Eye (tissue), 1 donor: Measurements from ENCODE around the gene TP53BP1.
"Not testable (repeated sequence)": the region's sequence is repeated elsewhere in the genome, so short reads cannot be mapped to it uniquely, and the experiment has no call there.

ENCODE experiments used
- DNase-seq: peaks from one replicate; pipeline ENCODE4 v3.0.0-alpha.2; 2015

Gene TP53BP1

GRCh38 chr15:43410572-43411214 is 82.3 kb downstream of the TP53BP1 start:
- no peak for DNase-seq

GRCh38 chr15:43408789-43409188 is 84.2 kb downstream of the TP53BP1 start:
- no peak for DNase-seq

DNA sequence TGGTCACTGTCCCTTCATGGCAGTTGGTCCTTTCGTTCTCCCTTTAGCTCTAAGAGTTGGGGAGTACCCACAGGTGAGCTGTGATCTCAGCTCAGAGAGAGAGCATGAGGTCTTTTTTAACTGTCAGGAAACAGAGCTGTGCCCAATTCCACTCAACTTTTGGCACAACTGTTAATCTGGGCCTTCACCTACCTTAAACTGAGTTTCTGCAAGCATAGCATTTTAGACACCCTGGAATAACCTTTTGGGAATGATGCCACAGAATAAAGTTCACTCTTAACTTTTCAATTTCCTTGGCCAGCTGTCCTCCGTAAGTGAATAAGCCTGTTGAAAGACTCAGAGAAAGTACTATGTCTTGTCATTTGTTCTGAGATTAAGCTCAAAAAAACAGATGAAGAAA is 86.1 kb downstream of the TP53BP1 start:
- DNase-seq, result no peak

DNA sequence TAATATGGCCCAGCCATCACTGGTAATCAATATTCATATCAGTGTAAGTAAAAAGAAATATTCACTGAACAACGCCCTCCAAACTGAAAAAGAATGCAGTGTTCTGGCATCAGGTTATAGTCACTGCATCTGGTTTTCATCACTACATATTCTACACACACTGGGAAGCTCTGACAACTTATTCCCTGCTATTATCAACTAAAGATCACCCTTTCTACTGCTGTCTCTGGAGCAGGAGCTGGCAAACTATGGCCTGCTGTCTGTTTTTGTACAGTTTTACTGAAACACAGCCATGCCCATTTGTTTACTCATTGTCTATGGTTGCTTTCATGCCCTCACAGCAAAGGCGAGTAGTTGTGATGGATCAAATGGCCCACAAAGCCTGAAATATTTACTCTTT is 86.8 kb downstream of the TP53BP1 start:
- peak; percentile 22 for DNase-seq

- DNase-seq, result no peak
Measured at GRCh38 chr15:43404130-43404529, 88.8 kb downstream of the TP53BP1 start.

DNA sequence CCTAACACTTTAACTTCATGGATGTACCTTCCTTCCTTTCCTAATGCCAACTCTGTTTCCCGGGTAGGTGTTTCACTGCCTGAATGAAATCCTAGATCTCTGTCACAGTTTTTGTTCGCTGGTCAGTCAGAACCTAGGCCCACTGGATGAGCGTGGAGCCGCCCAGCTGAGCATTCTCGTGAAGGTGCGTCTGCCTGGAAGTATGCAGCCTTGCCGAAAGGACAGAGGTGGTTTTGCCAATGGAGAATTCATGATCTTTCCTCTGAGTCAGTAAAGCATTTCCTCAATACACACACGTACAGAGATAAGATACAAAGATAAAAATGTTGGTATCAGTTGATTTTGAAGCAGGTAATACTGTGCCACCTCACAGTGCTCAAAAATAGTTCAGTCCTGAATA is 89.3 kb downstream of the TP53BP1 start:
- no peak for DNase-seq

- no peak for DNase-seq
Measured at GRCh38 chr15:43402255-43402654, 90.7 kb downstream of the TP53BP1 start.

GRCh38 chr15:43393592-43393991 is 99.4 kb downstream of the TP53BP1 start:
- not testable (repeated sequence) for DNase-seq

DNA sequence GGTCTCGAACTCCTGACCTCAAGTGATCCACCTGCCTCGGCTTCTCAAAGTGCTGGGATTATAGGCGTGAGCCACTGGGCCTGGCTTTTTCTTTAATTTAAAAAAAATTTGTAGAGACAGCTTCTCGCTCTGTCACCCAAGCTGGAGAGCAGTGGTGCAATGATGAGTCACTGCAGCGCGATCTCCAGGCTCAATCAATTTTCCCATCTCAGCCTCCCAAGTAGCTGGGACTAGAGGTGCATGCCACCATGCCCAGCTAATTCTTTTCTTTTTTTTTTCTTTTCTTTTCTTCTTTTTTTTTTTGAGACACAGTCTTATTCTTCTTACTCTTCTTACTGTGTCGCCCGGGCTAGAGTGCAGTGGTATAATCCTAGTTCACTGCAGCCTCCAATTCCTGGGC is 102.2 kb downstream of the TP53BP1 start:
- no peak for DNase-seq

- DNase-seq, result no peak
Measured at GRCh38 chr15:43383070-43383469, 109.9 kb downstream of the TP53BP1 start.

DNA sequence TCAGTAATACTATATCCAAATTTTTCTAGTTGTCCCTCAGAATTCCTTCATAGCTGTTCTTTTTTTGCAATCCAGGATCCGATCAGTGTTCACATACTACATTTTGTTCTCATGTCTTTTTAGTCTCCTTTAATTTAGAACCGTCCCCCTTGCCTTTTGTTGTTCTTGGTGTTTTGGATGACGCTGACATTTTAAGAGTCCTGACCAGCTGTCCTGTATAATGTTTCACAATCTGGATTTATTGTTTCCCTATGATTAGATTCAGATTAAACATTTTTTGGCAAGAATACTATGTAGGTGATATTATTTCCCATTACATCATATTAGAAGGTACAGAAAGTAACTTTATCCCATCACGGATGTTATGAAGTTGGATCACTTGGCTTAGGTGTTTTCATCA is 110.6 kb downstream of the TP53BP1 start:
- no peak for DNase-seq

DNA sequence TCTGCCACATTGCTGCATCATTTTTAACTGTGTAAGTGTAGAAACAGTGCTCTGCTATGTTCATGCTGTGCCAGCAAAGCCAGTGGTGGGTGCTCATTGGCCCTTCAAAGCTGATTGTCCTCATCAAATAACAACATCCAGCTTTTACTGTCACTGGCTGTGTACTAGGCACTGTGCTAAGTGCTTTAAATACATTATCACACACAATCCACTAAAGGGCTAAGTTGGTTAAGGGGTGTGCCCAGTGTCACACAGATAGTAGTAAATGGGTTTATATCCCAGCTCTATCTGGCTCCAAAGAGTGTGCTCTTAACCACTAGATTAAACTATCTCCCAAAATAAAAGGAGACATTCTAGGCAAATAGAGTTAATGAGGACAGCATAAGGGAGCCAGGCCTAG is 114.4 kb downstream of the TP53BP1 start:
- no peak for DNase-seq

DNA sequence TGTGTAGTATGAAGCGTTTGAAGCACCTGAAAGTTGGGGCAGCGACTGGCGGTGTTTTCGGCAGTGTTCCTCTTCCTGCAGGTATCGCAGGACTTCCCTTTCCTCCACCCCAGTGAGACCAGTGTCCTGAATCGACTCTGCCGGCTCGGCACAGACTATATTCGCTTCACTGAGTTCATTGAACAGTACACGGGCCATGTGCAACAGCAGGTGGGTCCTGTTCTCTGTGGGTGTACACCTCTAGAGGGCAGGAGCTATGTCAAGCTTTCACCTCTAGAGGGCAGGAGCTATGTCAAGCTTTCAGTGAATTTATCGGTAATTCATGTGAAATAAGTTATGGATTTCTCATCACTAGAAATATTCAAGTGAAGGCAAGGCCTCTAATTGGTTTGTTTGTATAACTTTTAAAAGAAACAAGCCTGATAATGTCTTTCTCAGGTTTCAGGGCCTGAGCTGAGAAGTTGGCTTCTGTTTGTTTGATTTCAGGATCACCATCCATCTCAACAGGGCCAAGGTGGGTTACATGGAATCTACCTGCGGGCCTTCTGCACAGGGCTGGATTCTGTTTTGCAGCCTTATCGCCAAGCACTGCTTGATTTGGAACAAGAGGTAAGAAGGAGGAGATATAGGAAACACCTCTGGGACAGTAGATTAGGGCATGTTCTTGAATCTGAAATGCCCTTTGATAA is 116.8 kb downstream of the TP53BP1 start:
- DNase-seq, result peak; percentile 50

DNA sequence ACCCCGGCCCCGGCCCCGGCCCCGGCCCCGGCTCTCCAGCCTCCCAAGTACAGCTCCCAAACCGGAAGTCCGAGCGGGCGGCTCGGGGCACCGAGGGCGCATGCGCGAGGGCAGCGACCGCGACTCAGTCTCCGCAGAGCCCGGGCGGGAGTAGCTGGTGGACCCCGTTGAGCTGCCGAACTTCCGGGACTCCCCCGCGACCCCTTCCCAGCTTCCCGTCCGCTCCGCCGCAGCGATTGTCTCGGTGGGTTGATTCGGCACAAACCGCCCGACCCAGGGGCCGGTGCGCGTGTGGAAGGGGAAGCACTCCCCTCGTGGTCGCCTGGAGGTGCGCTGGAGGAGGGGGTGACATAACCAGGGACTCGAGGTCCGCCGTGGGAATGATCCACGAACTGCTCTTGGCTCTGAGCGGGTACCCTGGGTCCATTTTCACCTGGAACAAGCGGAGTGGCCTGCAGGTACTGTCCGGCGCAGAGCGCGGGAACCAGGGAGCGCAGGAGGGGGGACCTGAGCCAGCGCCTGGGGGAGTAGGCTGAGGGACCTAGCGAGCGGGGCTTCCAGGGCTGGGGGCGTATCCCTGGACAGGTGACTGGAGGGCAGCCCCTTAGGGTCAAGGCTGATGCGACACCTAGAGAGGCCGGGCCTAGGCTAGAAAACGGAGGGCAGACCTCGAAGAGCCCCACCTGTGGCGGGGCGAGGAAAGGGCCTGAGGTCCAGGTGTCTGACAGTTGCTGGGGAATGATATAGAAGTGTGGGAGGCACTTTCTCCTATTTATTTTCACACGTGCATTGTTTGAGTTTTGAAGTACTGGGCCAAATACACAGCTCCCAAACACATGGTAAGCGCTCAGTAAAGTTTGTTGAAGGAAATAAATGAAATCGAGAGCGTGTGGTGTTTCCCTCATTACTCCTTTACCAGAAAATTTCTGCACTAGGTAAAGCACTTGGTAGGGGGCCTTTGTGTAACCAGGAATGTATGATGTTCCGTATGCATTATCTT is 121.7 kb downstream of the TP53BP1 start, which contains the start of the genes TUBGCP4 and ZSCAN29:
TSS of gene TUBGCP4 (plus strand) at position 127 of the 1,000 bp plus-strand sequence. CDS start at position 381, 254 bp downstream.
TSS of gene ZSCAN29 (minus strand) at position 69 of the 1,000 bp plus-strand sequence. CDS start 1,130 bp downstream, outside the sequence.
- peak; percentile 95 for DNase-seq

GRCh38 chr15:43370310-43370974 is 122.5 kb downstream of the TP53BP1 start:
- DNase-seq, result peak; percentile 68

- peak; percentile 14 for DNase-seq
Measured at GRCh38 chr15:43361313-43361903, 131.5 kb downstream of the TP53BP1 start.

- no peak for DNase-seq
Measured at GRCh38 chr15:43360821-43361220, 132.1 kb downstream of the TP53BP1 start.
